ENCODE results near the gene CFL1. TPM values are rescaled to one million over a fixed set of nuclear protein-coding genes. Genes with fewer than 3 reads are reported as not detected.

Gene CFL1
- total and polyA plus RNA-seq, 10 of the 15 experiments (the other 5 are each of a cell fraction or from before 2014, with no cell fraction given), result 164 to 2,994 (median 1,500) TPM

- TF ChIP-seq ZSCAN29 (IDR thresholded peaks at IDR 0.05) (no peak), CUX1 (IDR thresholded peaks at IDR 0.05; ENCODE audit: insufficient replicate concordance, low read depth, low read length) (no peak), IKZF1 (conservative IDR thresholded peaks at IDR 0.05) (no peak), TCF12 (IDR thresholded peaks at IDR 0.05; ENCODE audit: low read depth, low read length) (no peak), PBX3 (IDR thresholded peaks at IDR 0.05; ENCODE audit: insufficient replicate concordance, low read depth, low read length) (no peak), RBBP5 (conservative IDR thresholded peaks at IDR 0.05) (no peak), NR2F1 (conservative IDR thresholded peaks at IDR 0.05) (no peak), RFX5 (IDR thresholded peaks at IDR 0.05; ENCODE audit: low read depth, low read length) (no peak), SUZ12 (IDR thresholded peaks at IDR 0.05; ENCODE audit: unreplicated experiment) (no peak), GATAD2B (conservative IDR thresholded peaks at IDR 0.05; ENCODE audit: low read depth) (no peak), CHD1 (IDR thresholded peaks at IDR 0.05; ENCODE audit: low read depth, low read length) (no peak)
Measured at GRCh38 chr11:65863889-65864705, 6.1 kb upstream of the CFL1 start (continued).

Data from GM12878 (cell line).